Activated naive CD8-positive, alpha-beta T cell treated with anti-CD3 and anti-CD28 coated beads, Interleukin-2, amount 50 U/mL, for 16 hours (primary cell): Measurements from ENCODE around the gene HAPLN2.
A peak's percentile ranks its signal among the peaks of the same experiment; 100 is the strongest.

ENCODE experiments used
- DNase-seq: peaks from one replicate; pipeline ENCODE4 v3.0.0-alpha.2; 2020; ENCODE audit warnings: low read depth, low spot score

The HAPLN2 gene

DNA sequence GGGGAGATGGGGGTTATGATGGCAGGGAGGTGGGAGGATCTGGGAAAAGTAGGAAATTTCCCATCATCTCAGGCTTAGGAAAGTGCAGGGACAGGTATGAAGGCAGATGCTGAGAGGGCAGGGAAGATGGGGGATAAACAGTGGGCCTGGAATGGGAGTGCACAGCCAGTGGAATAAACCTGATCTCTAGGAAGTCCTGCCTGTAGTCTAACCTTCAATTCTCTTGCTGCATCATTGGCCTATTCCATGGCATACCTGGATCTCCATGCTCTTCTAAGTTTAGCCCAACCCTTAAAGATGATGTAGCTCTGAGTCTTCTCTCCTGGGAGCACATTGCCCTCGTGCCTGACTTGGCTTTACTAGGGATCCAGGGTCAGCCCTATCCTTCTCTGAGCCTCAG is 25.4 kb downstream of the HAPLN2 start:
- no peak for DNase-seq

- DNase-seq, result no peak
Measured at GRCh38 chr1:156645056-156645455, 25.8 kb downstream of the HAPLN2 start.

- no peak for DNase-seq
Measured at GRCh38 chr1:156645666-156646065, 26.5 kb downstream of the HAPLN2 start.

- no peak for DNase-seq
Measured at GRCh38 chr1:156646738-156647211, 27.6 kb downstream of the HAPLN2 start.

GRCh38 chr1:156647351-156647750 is 28.1 kb downstream of the HAPLN2 start:
- DNase-seq, result no peak

GRCh38 chr1:156648496-156648895 is 29.3 kb downstream of the HAPLN2 start:
- no peak for DNase-seq

DNA sequence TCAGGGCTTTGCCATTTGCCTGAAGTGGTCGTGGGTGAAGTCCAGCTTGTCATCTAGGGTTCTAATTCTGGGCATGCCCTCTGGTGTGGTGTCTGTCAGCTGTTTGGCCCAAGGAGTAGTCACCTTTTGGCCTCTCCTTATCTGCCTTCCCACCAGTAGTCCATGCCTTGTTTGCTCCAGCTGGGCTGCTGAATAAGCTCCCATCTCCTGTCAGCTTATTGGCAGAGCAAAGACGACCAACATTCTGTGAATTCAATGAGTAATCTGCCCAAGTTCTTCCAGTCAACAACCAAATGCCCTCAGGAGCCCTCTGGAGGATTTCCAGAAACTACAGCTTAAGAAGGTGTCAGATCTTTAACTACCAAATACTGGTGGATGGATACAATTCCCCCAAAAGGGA is 29.7 kb downstream of the HAPLN2 start:
- no peak for DNase-seq

GRCh38 chr1:156652131-156652991 is 33.1 kb downstream of the HAPLN2 start:
- no peak for DNase-seq

DNA sequence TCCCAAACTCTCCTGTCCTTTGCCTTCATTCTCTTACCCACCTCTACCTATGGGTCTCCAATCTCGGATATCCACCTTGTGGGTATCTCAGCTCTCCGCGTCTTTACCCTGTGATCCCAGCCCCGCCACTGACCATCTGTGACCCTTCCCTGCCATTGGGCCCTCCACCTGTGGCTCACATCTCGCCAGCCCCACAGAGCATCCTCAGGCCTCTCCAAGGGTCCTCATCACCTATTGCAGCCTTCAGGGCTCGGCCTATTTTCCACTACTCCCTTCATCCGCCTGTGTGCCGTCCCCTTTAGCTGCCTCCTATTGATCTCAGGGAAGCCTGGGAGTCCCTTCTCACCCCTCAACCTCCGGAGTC is 33.8 kb downstream of the HAPLN2 start:
- DNase-seq, result no peak

DNA sequence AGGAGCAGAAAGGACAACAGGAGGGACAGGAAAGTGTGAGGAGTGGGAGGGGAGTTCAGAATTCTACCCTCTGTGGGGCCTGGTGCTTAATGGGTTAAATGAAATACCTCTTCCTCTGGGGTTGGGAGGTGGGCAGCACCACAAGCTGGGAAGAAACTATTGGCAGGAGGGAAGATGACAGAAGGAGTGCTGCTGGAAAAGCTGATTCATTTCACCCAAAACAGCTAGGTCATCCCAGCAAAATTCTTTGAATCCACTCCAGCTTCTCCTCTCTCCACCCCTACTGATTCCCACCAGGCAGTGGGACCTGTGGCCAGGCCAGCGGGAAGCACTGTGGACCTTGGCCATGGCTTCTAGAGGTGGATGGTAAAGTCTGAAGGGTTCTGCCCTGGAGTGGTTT is 35.5 kb downstream of the HAPLN2 start:
- DNase-seq, result no peak

GRCh38 chr1:156655151-156655903 is 36.1 kb downstream of the HAPLN2 start:
- no peak for DNase-seq

- DNase-seq, result no peak
Measured at GRCh38 chr1:156655904-156656516, 36.8 kb downstream of the HAPLN2 start.

DNA sequence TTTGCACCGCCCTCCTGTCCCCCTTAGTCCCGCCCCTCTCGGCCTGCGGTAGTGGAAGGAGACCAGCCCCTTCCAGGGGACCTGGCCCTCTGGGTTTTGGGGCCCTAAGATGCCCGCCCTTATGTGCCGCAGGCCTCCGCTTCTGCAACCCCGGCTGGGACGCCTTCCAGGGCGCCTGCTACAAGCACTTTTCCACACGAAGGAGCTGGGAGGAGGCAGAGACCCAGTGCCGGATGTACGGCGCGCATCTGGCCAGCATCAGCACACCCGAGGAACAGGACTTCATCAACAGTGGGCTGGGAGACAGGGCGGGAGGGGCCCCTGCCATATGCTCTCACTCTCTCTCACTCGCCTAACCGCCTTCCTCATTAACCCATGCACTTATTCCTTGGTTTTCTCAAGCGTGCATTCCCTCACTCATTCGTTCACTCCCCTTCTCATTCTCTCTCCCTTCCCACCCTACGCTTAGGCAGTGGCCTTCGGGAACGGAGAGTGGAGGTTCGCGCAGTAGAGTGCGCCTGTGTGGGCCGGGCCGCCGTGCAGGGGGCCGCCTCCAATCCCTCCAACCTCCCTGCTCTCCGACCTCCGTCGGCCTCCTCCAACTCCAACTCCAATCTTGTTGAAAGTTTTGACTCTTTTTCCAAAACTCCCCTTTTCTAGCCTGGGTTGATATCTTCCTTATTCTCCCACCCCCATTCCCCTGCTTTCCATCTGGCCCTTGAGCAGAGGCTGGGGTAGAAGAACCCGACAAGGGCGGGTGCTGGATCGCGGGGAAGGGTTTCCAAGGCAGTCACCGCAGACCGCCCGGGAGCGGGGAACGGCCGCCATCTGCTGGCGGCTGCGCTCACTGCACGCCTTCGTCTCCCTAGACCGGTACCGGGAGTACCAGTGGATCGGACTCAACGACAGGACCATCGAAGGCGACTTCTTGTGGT is 37.9 kb downstream of the HAPLN2 start:
- DNase-seq, result peak; percentile 48

DNA sequence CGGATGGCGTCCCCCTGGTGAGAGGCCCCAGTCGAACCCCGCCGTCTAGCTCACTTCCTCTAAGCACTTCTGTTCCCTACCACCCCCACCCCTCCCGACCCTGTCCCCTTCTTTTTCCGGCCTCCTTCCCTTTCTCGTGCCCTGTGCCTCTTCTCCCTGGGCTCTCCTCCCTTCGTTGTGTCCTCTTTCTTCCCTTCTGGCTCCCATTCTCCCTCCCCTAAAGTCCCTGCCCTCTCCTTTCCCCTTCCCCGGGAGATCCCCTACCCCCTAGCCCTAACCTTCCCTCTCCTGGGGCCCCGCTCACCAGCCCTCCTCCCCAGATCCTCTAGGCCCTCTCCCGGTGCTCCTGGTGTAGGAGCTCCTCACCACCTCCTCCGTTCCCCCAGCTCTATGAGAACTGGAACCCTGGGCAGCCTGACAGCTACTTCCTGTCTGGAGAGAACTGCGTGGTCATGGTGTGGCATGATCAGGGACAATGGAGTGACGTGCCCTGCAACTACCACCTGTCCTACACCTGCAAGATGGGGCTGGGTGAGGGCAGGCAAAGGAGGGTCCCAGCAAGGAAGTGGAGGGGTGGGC is 38.6 kb downstream of the HAPLN2 start:
- DNase-seq, result no peak

DNA sequence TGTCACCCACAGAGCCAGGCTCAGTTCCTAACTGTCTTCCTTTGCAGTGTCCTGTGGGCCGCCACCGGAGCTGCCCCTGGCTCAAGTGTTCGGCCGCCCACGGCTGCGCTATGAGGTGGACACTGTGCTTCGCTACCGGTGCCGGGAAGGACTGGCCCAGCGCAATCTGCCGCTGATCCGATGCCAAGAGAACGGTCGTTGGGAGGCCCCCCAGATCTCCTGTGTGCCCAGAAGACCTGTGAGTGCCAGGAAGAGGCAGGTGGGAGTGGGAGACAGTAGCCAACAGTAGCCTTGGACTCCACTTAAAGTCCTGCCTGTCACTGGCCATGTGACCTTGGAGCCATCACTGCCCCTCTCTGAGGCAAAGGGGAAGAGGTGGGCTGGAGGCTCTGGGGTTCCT is 39.3 kb downstream of the HAPLN2 start:
- no peak for DNase-seq

- DNase-seq, result no peak
Measured at GRCh38 chr1:156658945-156659574, 39.8 kb downstream of the HAPLN2 start.

GRCh38 chr1:156659661-156659987 is 40.4 kb downstream of the HAPLN2 start:
- DNase-seq, result no peak

GRCh38 chr1:156659988-156660751 is 41.0 kb downstream of the HAPLN2 start:
- peak; percentile 85 for DNase-seq

DNA sequence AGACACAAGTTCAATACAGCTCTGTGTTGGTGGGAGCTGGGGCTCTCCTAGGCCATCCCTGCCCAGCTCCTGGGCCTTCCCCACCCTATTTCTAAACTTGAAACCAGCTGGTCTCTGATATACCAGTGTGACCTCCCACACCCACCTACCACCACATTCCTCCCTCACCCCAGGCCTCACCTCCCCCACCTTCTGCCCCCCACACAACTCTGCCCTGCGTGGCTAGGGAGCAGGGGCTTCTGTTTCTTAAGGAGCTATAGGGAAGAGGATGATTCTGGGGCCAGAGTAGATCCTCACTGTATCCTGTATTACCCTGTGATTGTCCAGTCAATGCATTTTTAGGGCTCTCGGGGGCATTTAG is 41.5 kb downstream of the HAPLN2 start:
- no peak for DNase-seq
